HepG2 (cell line): ENCODE data around the gene PRDX3. TPM values are rescaled to one million over a fixed set of nuclear protein-coding genes. Genes with fewer than 3 reads are reported as not detected.

Experiments used
- CBFB ChIP-seq: sonication (generic); formaldehyde crosslinking; IDR thresholded peaks from 2 replicates; pipeline ENCODE4 v1.4.0; 2020; ENCODE audit warnings: missing genetic modification reagents
- HDAC6 ChIP-seq: fragments of 200-600 bp; sonication (generic); IDR thresholded peaks from 2 replicates; pipeline ENCODE4 v1.7.0; 2017; ENCODE audit warnings: mild to moderate bottlenecking, antibody characterized with exemption, low read length, low read depth
- KLF12 ChIP-seq: sonication (generic); formaldehyde crosslinking; IDR thresholded peaks from 2 replicates; pipeline ENCODE4 v1.4.0; 2020; ENCODE audit warnings: missing genetic modification reagents, borderline replicate concordance
- SOX5 ChIP-seq: IDR thresholded peaks from 2 replicates; pipeline ENCODE4 v1.6.1; 2016; ENCODE audit warnings: borderline replicate concordance
- ZBTB1 ChIP-seq: sonication (generic); formaldehyde crosslinking; IDR thresholded peaks from 2 replicates; pipeline ENCODE4 v1.4.0; 2020; ENCODE audit warnings: missing genetic modification reagents, borderline replicate concordance
- ZNF282 ChIP-seq: fragments of 450-650 bp; IDR thresholded peaks from 2 replicates; pipeline ENCODE4 v1.6.1; 2018; ENCODE audit not compliant: partially characterized antibody
- ZSCAN12 ChIP-seq: sonication (generic); formaldehyde crosslinking; IDR thresholded peaks from 2 replicates; pipeline ENCODE4 v1.9.0; 2021; ENCODE audit warnings: mild to moderate bottlenecking, missing genetic modification reagents
- polyA plus RNA-seq, 8 experiments: library from polyadenylated mRNA; depleted of rRNA in 3 of 8; stranded (reverse) in 7 of 8; unstranded in 1 of 8; fragments of >200 nt; fragmentation: Illumina TruSeq in 4 of 8; extraction: Trizol in 4 of 8; gene quantifications; 2 replicates each; pipeline versions ENCODE4 v1.2.1 to v1.2.3, GENCODE V29; 2011 to 2016; ENCODE audit warnings: low read depth in 4 of 8, missing spikeins in 1 of 8, mixed read lengths in 1 of 8; ENCODE audit not compliant: insufficient read depth in 1 of 8
- total RNA-seq, 5 experiments: library from RNA; depleted of rRNA; stranded (reverse); fragments of >200 nt; fragmentation: Illumina TruSeq; extraction: Trizol; gene quantifications; 2 replicates each; pipeline ENCODE4 v1.2.3, GENCODE V29; 2016; ENCODE audit warnings: low read depth in 1 of 5
- TF ChIP-seq, protein P1 (sequence below): sonication (generic); formaldehyde crosslinking; IDR thresholded peaks from 2 replicates; pipeline ENCODE4 v1.5.0; 2020; ENCODE audit warnings: mild to moderate bottlenecking, missing genetic modification reagents
- TF ChIP-seq, protein P2 (sequence below): IDR thresholded peaks from 2 replicates; pipeline ENCODE4 v1.6.1; 2016; ENCODE audit warnings: low read depth
- TF ChIP-seq, protein P3 (sequence below): sonication (generic); IDR thresholded peaks from 2 replicates; pipeline ENCODE4 v1.6.1; 2016; ENCODE audit warnings: low read depth, borderline replicate concordance
- TF ChIP-seq, protein P4 (sequence below): sonication (generic); formaldehyde crosslinking; conservative IDR thresholded peaks from 2 replicates; pipeline ENCODE4 v1.8.0; 2022; ENCODE audit warnings: mild to moderate bottlenecking, moderate library complexity, missing genetic modification reagents
- TF ChIP-seq, protein P5 (sequence below): sonication (generic); formaldehyde crosslinking; IDR thresholded peaks from 2 replicates; pipeline ENCODE4 v1.8.0; 2022; ENCODE audit warnings: missing genetic modification reagents, low read depth, mild to moderate bottlenecking, borderline replicate concordance
- TF ChIP-seq, protein P6 (sequence below): sonication (generic); formaldehyde crosslinking; IDR thresholded peaks from 2 replicates; pipeline ENCODE4 v1.5.0; 2020; ENCODE audit warnings: missing genetic modification reagents
- TF ChIP-seq, protein P7 (sequence below): IDR thresholded peaks from 2 replicates; pipeline ENCODE4 v1.4.0; 2020; ENCODE audit warnings: mild to moderate bottlenecking, missing genetic modification reagents
- TF ChIP-seq, protein P8 (sequence below): sonication (generic); formaldehyde crosslinking; IDR thresholded peaks from 2 replicates; pipeline ENCODE4 v1.4.0; 2020; ENCODE audit warnings: missing genetic modification reagents; ENCODE audit errors: not compliant biosample characterization

PRDX3 gene
- total and polyA plus RNA-seq, 2 of the 13 experiments (the other 11 are each of a cell fraction or from before 2014, with no cell fraction given): 407 to 565 TPM

DNA sequence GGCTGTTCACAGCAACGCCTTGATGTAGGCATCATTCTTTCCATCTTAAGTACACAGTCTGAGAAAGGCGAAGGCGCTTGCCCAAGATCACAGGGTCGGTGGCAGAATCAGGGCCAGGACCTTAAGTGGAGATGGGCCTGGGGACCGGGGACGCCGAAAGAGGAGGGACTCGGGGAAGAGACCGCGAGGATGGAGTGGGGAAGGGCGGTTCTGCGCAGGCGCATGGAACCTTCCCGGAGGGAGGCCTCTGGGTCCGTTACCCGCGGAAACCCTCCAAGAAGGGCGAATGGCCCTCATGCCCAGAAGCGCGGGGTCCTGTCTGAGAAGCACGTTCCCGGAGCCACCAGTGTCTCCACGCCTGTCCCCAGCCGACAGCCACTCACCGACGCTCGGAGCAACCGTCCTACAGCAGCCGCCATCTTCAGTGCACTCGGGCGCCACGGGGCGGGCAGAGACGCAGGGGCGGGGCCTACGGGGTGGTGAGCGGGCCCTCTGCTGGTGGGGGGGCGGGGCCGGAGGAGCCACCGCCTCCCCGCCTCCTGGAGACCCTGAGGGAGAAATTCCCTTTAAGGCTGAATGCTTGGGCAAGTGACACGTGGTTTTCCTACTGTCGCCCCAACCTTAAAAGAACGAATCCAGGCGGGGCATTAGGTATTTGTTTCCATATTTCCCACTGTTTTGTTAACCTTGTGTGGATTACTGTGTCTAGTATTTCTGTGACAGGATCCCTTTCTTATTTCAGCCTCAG is at the start of gene PRDX3 (continued):
- TF ChIP-seq, protein P1, sequence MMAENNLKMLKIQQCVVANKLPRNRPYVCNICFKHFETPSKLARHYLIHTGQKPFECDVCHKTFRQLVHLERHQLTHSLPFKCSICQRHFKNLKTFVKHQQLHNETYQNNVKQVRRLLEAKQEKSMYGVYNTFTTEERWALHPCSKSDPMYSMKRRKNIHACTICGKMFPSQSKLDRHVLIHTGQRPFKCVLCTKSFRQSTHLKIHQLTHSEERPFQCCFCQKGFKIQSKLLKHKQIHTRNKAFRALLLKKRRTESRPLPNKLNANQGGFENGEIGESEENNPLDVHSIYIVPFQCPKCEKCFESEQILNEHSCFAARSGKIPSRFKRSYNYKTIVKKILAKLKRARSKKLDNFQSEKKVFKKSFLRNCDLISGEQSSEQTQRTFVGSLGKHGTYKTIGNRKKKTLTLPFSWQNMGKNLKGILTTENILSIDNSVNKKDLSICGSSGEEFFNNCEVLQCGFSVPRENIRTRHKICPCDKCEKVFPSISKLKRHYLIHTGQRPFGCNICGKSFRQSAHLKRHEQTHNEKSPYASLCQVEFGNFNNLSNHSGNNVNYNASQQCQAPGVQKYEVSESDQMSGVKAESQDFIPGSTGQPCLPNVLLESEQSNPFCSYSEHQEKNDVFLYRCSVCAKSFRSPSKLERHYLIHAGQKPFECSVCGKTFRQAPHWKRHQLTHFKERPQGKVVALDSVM (CRISPR knock-in tag): no peak
- TF ChIP-seq ZNF282: no peak
- TF ChIP-seq, protein P2, sequence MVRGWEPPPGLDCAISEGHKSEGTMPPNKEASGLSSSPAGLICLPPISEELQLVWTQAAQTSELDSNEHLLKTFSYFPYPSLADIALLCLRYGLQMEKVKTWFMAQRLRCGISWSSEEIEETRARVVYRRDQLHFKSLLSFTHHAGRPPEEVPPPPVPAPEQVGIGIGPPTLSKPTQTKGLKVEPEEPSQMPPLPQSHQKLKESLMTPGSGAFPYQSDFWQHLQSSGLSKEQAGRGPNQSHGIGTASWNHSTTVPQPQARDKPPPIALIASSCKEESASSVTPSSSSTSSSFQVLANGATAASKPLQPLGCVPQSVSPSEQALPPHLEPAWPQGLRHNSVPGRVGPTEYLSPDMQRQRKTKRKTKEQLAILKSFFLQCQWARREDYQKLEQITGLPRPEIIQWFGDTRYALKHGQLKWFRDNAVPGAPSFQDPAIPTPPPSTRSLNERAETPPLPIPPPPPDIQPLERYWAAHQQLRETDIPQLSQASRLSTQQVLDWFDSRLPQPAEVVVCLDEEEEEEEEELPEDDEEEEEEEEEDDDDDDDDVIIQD: no peak
- no peak for TF ChIP-seq SOX5 (CRISPR knock-in tag)
- TF ChIP-seq, protein P3, sequence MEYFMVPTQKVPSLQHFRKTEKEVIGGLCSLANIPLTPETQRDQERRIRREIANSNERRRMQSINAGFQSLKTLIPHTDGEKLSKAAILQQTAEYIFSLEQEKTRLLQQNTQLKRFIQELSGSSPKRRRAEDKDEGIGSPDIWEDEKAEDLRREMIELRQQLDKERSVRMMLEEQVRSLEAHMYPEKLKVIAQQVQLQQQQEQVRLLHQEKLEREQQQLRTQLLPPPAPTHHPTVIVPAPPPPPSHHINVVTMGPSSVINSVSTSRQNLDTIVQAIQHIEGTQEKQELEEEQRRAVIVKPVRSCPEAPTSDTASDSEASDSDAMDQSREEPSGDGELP: no peak
- TF ChIP-seq, protein P4, sequence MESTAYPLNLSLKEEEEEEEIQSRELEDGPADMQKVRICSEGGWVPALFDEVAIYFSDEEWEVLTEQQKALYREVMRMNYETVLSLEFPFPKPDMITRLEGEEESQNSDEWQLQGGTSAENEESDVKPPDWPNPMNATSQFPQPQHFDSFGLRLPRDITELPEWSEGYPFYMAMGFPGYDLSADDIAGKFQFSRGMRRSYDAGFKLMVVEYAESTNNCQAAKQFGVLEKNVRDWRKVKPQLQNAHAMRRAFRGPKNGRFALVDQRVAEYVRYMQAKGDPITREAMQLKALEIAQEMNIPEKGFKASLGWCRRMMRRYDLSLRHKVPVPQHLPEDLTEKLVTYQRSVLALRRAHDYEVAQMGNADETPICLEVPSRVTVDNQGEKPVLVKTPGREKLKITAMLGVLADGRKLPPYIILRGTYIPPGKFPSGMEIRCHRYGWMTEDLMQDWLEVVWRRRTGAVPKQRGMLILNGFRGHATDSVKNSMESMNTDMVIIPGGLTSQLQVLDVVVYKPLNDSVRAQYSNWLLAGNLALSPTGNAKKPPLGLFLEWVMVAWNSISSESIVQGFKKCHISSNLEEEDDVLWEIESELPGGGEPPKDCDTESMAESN (CRISPR knock-in tag): 0 out of 2 replicates have a peak, but pooled peaks have one; percentile 53
- TF ChIP-seq, protein P5, sequence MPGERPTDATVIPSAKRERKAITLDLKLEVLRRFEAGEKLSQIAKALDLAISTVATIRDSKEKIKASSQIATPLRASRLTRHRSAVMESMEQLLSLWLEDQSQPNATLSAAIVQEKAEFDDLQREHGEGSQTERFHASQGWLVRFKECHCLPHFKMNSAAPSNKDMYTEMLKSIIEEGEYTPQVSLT (CRISPR knock-in tag): no peak
- TF ChIP-seq, protein P6, sequence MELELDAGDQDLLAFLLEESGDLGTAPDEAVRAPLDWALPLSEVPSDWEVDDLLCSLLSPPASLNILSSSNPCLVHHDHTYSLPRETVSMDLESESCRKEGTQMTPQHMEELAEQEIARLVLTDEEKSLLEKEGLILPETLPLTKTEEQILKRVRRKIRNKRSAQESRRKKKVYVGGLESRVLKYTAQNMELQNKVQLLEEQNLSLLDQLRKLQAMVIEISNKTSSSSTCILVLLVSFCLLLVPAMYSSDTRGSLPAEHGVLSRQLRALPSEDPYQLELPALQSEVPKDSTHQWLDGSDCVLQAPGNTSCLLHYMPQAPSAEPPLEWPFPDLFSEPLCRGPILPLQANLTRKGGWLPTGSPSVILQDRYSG (CRISPR knock-in tag): no peak
- TF ChIP-seq, protein P7, sequence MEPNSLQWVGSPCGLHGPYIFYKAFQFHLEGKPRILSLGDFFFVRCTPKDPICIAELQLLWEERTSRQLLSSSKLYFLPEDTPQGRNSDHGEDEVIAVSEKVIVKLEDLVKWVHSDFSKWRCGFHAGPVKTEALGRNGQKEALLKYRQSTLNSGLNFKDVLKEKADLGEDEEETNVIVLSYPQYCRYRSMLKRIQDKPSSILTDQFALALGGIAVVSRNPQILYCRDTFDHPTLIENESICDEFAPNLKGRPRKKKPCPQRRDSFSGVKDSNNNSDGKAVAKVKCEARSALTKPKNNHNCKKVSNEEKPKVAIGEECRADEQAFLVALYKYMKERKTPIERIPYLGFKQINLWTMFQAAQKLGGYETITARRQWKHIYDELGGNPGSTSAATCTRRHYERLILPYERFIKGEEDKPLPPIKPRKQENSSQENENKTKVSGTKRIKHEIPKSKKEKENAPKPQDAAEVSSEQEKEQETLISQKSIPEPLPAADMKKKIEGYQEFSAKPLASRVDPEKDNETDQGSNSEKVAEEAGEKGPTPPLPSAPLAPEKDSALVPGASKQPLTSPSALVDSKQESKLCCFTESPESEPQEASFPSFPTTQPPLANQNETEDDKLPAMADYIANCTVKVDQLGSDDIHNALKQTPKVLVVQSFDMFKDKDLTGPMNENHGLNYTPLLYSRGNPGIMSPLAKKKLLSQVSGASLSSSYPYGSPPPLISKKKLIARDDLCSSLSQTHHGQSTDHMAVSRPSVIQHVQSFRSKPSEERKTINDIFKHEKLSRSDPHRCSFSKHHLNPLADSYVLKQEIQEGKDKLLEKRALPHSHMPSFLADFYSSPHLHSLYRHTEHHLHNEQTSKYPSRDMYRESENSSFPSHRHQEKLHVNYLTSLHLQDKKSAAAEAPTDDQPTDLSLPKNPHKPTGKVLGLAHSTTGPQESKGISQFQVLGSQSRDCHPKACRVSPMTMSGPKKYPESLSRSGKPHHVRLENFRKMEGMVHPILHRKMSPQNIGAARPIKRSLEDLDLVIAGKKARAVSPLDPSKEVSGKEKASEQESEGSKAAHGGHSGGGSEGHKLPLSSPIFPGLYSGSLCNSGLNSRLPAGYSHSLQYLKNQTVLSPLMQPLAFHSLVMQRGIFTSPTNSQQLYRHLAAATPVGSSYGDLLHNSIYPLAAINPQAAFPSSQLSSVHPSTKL (CRISPR knock-in tag): no peak; the same call in 1 of the 2 replicates
- TF ChIP-seq ZSCAN12 (CRISPR knock-in tag): no peak
- TF ChIP-seq KLF12 (CRISPR knock-in tag): no peak
- TF ChIP-seq HDAC6: no peak
- TF ChIP-seq ZBTB1: no peak
- 0 out of 2 replicates have a peak, but pooled peaks have one; percentile 18 for TF ChIP-seq CBFB (CRISPR knock-in tag)
- TF ChIP-seq, protein P8, sequence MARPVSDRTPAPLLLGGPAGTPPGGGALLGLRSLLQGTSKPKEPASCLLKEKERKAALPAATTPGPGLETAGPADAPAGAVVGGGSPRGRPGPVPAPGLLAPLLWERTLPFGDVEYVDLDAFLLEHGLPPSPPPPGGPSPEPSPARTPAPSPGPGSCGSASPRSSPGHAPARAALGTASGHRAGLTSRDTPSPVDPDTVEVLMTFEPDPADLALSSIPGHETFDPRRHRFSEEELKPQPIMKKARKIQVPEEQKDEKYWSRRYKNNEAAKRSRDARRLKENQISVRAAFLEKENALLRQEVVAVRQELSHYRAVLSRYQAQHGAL (CRISPR knock-in tag): peak; percentile 82
